GM19397 (cell line): ENCODE measurements around the gene HMCN1.

Source experiments
- ATAC-seq: cut with Tn5 transposase; IDR thresholded peaks from one replicate; pipeline ENCODE4 v1.9.1; 2021; ENCODE audit warnings: mild to moderate bottlenecking, moderate library complexity; ENCODE audit not compliant: unreplicated experiment

The HMCN1 gene

GRCh38 chr1:186215636-186216035, 481.4 kb downstream of the HMCN1 start:
- no peak for ATAC-seq

GRCh38 chr1:186218654-186219352, 484.6 kb downstream of the HMCN1 start:
- peak; percentile 61 for ATAC-seq

DNA sequence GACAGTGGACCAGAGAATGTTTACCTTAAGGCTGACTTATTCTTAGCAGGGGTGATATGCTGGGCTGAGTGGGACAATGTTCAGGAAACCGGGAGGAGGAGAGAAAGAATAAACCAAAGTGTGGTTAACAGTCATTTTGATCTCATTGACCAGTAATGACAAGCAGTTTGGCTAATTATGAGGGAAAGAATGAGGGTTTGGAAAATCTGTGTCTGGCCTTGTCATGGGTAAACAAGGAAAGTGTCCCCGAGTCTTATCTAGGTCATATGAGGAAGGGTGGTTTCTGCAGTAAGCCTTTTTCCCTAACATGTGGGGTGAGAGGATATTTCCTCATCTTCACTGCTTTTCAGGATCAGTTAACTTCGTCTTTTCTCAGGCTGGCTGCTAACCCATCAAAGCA, 485.9 kb downstream of the HMCN1 start:
- no peak for ATAC-seq

DNA sequence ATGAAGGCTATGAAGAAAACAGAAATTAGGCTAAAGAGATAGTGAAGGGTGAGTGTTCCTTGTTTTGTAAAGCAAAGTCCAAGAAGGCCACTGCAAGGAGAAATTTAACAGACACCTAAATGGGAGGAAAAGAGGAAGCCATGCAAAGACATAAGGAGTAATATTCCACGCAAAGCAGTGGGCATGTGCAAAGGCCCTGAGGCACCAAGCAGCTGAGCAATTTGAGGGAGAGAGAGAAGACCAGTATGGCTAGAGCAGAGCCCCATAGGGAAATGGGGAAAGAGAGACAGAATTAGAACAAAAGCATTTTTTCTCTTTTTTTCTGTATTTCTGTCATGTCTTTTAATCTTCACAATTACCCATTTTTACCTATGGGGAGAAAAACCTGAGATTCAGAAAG, 486.7 kb downstream of the HMCN1 start:
- no peak for ATAC-seq

GRCh38 chr1:186225096-186225495, 490.9 kb downstream of the HMCN1 start:
- ATAC-seq, result no peak

DNA sequence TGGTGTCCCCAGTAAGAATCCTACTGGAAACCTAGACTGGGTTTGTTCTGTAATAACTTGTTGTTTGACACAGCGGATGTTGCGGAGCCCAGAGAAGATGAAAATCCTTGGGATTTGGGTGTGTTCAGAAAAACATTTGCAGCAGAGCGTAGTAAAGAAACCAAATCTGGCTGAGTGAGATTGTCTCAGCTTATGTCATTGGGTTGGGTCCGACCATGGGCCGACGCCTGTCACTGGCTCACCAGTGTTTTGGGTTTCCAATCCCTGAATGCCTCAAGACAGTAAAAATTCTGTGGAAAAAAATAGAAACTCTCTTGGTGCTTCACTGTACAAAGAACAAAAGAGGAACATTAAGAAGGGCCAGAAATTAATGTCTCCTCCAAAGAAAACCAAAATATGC, 494.6 kb downstream of the HMCN1 start:
- ATAC-seq, result no peak

DNA sequence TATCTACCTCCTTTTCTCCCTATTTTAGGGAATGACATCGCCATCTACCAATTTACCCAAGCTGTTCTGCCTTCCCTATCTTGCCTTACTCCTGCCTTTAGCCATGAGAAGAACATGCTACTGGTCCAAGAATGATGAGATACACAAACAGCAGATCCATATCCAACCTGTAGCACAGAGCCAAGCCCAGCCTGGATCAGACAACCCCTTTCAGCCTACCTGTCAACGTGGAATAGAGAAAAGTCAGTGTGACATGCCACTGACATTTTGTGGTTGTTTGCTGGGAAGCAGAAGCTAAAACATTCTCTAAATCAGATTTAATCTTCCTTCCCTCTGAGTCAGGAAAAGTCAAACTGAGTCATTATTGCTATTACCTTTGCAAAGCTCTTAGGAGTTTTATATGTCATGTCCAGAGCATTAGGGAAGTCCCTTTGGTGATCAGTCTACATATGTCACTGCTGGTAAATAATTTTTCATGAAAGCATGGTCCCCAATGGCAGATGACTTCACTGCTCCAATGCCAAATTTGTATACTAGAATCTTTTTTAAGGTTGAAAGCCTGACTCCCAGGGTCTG, 497.8 kb downstream of the HMCN1 start:
- ATAC-seq, result no peak

DNA sequence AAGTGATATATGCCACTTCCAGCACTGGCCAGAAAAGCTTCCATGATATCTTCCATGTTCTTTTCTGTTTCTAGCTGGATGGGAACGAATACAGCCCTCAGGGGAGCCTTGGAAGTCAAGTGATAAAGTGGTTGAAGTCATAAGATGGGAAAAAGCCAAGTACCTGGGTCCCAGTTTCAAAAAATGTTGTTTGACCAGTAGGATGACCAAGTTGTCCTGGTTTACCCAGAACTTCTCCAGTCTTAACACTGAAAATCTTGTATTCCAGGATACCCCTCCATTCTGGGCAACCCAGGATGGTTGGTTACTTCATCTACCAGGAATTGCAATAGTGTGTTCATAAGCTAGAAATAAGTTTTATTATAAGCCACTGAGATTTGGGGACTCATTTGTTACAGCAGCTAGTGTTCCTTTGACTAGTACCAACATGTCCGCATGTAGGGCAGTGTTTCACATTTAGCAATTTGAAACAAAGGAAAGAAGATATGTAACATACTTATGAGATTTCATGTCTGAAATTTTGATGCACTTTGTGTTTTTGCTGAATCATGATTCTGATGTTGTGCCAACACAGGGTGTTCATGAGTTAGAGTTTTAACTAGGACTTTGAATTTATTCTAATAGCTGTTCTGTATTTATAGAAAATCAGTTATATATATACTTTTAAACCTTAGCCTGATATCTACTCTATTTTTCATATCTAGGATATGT, 500.9 kb downstream of the HMCN1 start:
- no peak for ATAC-seq

- no peak for ATAC-seq
Observed at GRCh38 chr1:186235696-186236095, 501.5 kb downstream of the HMCN1 start.

GRCh38 chr1:186236921-186237320, 502.7 kb downstream of the HMCN1 start:
- ATAC-seq, result no peak

DNA sequence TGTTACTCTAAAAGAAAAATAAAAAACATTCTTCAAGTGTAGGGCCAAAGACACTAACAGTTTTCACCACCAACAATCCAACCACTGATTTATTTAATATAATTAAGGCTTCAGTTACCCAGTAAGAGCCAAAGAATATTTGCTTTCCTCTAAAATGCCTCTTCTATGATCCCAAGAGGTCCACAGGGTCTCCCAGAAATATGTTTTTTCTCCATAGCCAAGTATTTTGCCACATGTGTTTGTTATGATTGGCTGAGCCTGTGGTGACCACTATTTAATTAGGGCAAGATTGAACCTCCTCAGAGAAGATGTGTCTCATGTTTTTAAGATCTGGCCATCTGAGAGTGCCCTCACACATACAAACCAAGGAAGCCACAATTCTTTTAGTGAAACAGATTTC, 505.0 kb downstream of the HMCN1 start:
- ATAC-seq, result no peak

DNA sequence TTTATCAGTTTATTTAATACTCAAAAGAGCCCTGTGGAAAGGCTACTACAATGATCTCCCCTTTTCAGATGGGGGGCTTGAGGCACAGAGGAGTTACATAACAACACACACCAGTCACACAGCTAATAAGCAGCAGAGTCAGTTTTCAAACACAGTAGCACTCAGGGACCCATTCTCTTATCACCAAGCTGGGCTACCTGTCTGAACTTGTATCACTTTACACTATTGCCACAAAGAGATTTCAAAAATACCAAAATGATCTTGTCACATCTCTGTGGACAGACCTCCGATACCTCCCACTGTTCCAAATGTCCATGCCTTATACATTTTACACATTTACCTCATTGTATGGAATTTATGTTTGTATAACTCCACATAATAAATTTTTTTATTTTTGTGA, 506.2 kb downstream of the HMCN1 start:
- no peak for ATAC-seq
